Muscle layer of colon (tissue), 2 donors: ENCODE data around the gene PRDM2.
A peak's percentile ranks its signal among the peaks of the same experiment; 100 is the strongest.

Source experiments
- H3K27ac ChIP-seq: one replicate; pipeline ENCODE4 v1.7.0; 2013; ENCODE audit warnings: low read depth, mild to moderate bottlenecking, low read length, moderate library complexity
- H3K27me3 ChIP-seq, 2 donors: one replicate each; pipeline ENCODE4 v1.7.0; 2013; ENCODE audit warnings: low read length in 2 of 2, mild to moderate bottlenecking in 2 of 2; ENCODE audit not compliant: insufficient read depth in 2 of 2, control insufficient read depth in 1 of 2
- H3K36me3 ChIP-seq: one replicate; pipeline ENCODE4 v1.7.0; 2013; ENCODE audit warnings: mild to moderate bottlenecking, low read length; ENCODE audit not compliant: insufficient read depth
- H3K4me1 ChIP-seq: one replicate; pipeline ENCODE4 v1.7.0; 2013; ENCODE audit warnings: mild to moderate bottlenecking, low read length; ENCODE audit not compliant: insufficient read depth
- H3K4me3 ChIP-seq, 2 donors: one replicate each; pipeline ENCODE4 v1.7.0; 2013; ENCODE audit warnings: low read length in 2 of 2, low read depth in 1 of 2, mild to moderate bottlenecking in 1 of 2, moderate library complexity in 1 of 2
- H3K9ac ChIP-seq: one replicate; pipeline ENCODE4 v1.7.0; 2013; ENCODE audit warnings: low read length
- H3K9me3 ChIP-seq: one replicate; pipeline ENCODE4 v1.7.0; 2013; ENCODE audit warnings: mild to moderate bottlenecking, low read length
- donor health status: abdominal sarcoma.
- donor health status: Adenocarcinoma of cecum.

PRDM2 gene

GRCh38 chr1:13781907-13782633 lies 82.1 kb downstream of the PRDM2 start:
- H3K27ac ChIP-seq, result no peak overlapping the region
- no peaks in the 10 kb centered on the region for H3K9me3 ChIP-seq
- peaks cover 29% of the 10 kb centered on the region for H3K36me3 ChIP-seq
- peak overlapping the region in 1 of 2 donors; percentile 10 for H3K4me3 ChIP-seq
- no peaks in the 10 kb centered on the region for H3K27me3 ChIP-seq
- no peak overlapping the region for H3K9ac ChIP-seq
- peaks cover 31% of the 10 kb centered on the region for H3K4me1 ChIP-seq

DNA sequence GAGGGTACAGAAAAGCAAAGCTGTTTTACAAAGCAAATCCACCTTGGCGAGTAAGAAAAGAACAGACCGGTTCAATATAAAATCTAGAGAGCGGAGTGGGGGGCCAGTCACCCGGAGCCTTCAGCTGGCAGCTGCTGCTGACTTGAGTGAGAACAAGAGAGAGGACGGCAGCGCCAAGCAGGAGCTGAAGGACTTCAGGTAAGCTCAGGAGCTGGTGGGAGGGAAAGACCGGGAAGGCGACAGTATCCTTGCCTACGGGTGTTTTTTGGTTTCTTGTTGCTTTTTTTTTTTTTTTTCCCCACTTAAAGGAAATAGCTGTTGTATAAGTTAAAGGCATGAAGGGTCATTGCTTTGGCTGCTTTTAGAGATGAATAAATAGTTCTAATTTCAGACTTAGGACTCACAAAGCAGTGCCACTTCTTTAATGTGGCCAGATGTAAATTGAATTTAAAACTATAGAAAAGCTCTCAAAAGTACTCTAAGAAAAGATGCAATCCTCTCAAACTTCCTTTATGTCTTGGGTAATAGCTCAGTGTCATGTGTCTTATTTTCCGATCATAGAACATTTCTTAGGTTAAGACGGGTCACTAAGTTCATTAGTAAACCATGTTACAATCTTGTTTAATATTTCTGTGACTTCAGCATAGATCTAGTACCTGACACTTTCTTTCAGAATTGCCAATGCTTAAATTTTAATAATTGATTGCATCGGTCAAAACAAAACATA lies 82.8 kb downstream of the PRDM2 start:
- H3K9ac ChIP-seq, result no peak overlapping the region
- H3K9me3 ChIP-seq, result no peaks in the 10 kb centered on the region
- peak overlapping the region in 1 of 2 donors; percentile 10 for H3K4me3 ChIP-seq
- no peaks in the 10 kb centered on the region for H3K27me3 ChIP-seq
- H3K4me1 ChIP-seq, result peaks cover 31% of the 10 kb centered on the region
- H3K27ac ChIP-seq, result no peak overlapping the region
- peaks cover 24% of the 10 kb centered on the region for H3K36me3 ChIP-seq

DNA sequence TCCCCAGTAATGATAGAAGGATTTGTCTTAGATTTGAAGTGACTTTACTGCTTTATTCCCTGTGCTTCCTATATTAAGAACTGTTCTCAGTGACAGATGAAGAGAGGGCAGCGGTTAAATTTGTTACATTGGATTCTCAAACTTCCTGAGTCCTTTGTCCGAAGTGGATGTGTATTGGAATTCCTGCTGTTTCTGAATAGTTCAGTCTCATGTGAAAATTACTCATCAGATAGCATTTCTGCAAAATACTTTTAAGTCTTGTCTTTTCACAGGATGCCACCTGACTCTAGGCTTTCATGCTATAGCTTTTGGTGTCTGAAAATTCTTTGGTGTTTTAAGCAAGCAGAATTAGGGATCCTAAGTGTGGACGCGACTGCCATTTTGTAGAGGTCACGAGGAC lies 83.6 kb downstream of the PRDM2 start:
- Histone ChIP-seq H3K27ac (no peak overlapping the region), H3K9me3 (no peaks in the 10 kb centered on the region), H3K9ac (no peak overlapping the region), H3K36me3 (peaks cover 21% of the 10 kb centered on the region), H3K4me3 (no peak overlapping the region), H3K4me1 (peaks cover 31% of the 10 kb centered on the region), H3K27me3 (no peaks in the 10 kb centered on the region)

GRCh38 chr1:13784971-13785370 lies 85.0 kb downstream of the PRDM2 start:
- H3K4me3 ChIP-seq, result no peak overlapping the region
- H3K27me3 ChIP-seq, result no peaks in the 10 kb centered on the region
- no peak overlapping the region for H3K27ac ChIP-seq
- peaks cover 18% of the 10 kb centered on the region for H3K36me3 ChIP-seq
- no peaks in the 10 kb centered on the region for H3K9me3 ChIP-seq
- H3K9ac ChIP-seq, result no peak overlapping the region
- H3K4me1 ChIP-seq, result peaks cover 31% of the 10 kb centered on the region

DNA sequence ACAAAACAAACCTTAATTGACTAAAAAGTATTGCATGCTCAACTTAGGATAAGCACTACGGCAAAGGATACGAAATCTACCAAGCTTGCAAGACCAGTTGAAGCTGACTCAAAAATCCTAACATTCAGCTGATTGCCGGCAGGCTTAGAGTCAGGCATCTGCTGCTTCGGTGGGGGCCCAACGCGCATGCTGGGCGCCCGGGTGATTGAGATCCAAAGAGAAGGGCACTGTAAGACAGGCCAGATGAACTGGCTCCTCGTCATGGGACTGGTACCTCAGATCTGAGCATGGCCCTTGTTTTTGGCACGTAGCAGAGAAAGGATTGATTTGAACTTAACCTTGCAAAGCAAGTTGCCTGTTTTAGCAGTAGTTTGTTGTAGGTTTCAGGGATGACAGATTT lies 86.6 kb downstream of the PRDM2 start:
- Histone ChIP-seq H3K9me3 (no peaks in the 10 kb centered on the region), H3K27ac (no peak overlapping the region), H3K4me1 (peaks cover 20% of the 10 kb centered on the region), H3K36me3 (peaks cover 14% of the 10 kb centered on the region), H3K9ac (no peak overlapping the region), H3K4me3 (no peak overlapping the region), H3K27me3 (no peaks in the 10 kb centered on the region)

DNA sequence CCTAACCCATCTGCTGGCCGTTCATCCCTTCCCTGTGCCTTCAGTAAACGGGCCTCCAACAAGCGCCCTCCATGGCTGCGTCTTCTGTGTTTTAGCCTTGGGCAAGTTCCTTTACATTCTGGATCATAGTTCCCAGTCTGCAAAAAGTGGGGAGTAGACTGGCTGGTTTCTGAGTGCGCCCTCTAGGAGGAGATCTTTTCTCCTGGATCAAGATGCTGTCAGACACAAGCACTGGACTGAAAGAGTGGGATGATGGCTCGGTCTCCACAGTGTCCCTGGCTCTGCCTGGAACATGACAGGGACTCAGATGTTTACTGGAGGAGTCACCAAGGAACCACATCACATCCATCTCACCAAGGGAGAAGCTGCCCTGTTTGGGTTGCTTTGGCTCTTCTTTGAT lies 88.8 kb downstream of the PRDM2 start:
- H3K36me3 ChIP-seq, result peaks cover 14% of the 10 kb centered on the region
- no peaks in the 10 kb centered on the region for H3K9me3 ChIP-seq
- no peak overlapping the region for H3K9ac ChIP-seq
- peaks cover 12% of the 10 kb centered on the region for H3K4me1 ChIP-seq
- H3K4me3 ChIP-seq, result no peak overlapping the region
- H3K27ac ChIP-seq, result no peak overlapping the region
- no peaks in the 10 kb centered on the region for H3K27me3 ChIP-seq

- H3K9ac ChIP-seq, result no peak overlapping the region
- no peaks in the 10 kb centered on the region for H3K9me3 ChIP-seq
- peaks cover 14% of the 10 kb centered on the region for H3K36me3 ChIP-seq
- no peak overlapping the region for H3K4me3 ChIP-seq
- H3K27me3 ChIP-seq, result no peaks in the 10 kb centered on the region
- peaks cover under 1% of the 10 kb centered on the region for H3K4me1 ChIP-seq
- H3K27ac ChIP-seq, result no peak overlapping the region
Observed at GRCh38 chr1:13790290-13791030, 90.5 kb downstream of the PRDM2 start.

DNA sequence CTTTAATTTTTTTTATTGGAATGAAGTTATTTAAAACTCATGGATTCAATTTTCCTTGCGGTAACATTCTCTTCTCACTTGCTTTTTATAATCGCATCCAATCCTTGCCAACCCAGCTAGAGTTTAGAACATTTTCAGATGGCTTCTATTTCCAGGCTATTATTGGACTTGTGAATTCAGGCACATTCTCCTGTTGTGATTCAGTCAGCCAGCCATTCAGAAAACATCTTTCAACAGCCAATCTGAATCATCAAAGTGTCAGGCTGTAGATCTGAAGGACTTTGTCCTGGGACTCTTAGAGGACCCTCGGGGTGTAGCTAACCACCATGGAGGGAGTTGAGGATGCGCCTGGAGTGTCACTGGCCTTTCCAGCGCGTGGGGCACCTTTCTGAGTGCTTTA lies 92.4 kb downstream of the PRDM2 start:
- H3K4me1 ChIP-seq, result no peaks in the 10 kb centered on the region
- no peak overlapping the region for H3K27ac ChIP-seq
- H3K27me3 ChIP-seq, result no peaks in the 10 kb centered on the region
- no peaks in the 10 kb centered on the region for H3K9me3 ChIP-seq
- no peak overlapping the region for H3K4me3 ChIP-seq
- H3K36me3 ChIP-seq, result peaks cover 17% of the 10 kb centered on the region
- H3K9ac ChIP-seq, result no peak overlapping the region

- peaks cover 16% of the 10 kb centered on the region for H3K36me3 ChIP-seq
- no peak overlapping the region for H3K4me3 ChIP-seq
- no peak overlapping the region for H3K9ac ChIP-seq
- H3K4me1 ChIP-seq, result no peaks in the 10 kb centered on the region
- H3K27ac ChIP-seq, result no peak overlapping the region
- H3K9me3 ChIP-seq, result no peaks in the 10 kb centered on the region
- H3K27me3 ChIP-seq, result no peaks in the 10 kb centered on the region
Observed at GRCh38 chr1:13793088-13793730, 93.2 kb downstream of the PRDM2 start.

- Histone ChIP-seq H3K27ac (no peak overlapping the region), H3K9ac (no peak overlapping the region), H3K27me3 (no peaks in the 10 kb centered on the region), H3K36me3 (peaks cover 4% of the 10 kb centered on the region), H3K4me1 (no peaks in the 10 kb centered on the region), H3K9me3 (no peaks in the 10 kb centered on the region), H3K4me3 (no peak overlapping the region)
Observed at GRCh38 chr1:13794231-13795187, 94.5 kb downstream of the PRDM2 start.
